Fibroblast of lung (primary cell): ENCODE results near the gene COL18A1. TPM values are rescaled to one million over a fixed set of nuclear protein-coding genes. Genes with fewer than 3 reads are reported as not detected.

Source experiments
- DNase-seq, 2 donors: peaks; one replicate each; pipeline versions ENCODE4 v3.0.0 to v3.0.0-alpha.2; 2010; ENCODE audit warnings: low read depth in 2 of 2
- H2AFZ ChIP-seq: 2 replicates; pipeline ENCODE4 v1.5.1; 2012; ENCODE audit warnings: low read length, control low read depth, inconsistent platforms
- H3K27ac ChIP-seq: 2 replicates; pipeline ENCODE4 v1.5.1; 2011; ENCODE audit warnings: low read length, control low read depth; ENCODE audit not compliant: insufficient read depth
- H3K27me3 ChIP-seq: 2 replicates; pipeline ENCODE4 v1.5.1; 2011; ENCODE audit warnings: mild to moderate bottlenecking, low read length; ENCODE audit not compliant: control insufficient read depth, insufficient read depth
- H3K36me3 ChIP-seq: 2 replicates; pipeline ENCODE4 v1.5.1; 2011; ENCODE audit warnings: low read length; ENCODE audit not compliant: control insufficient read depth, insufficient read depth
- H3K4me1 ChIP-seq: 2 replicates; pipeline ENCODE4 v1.5.1; 2011; ENCODE audit warnings: low read length; ENCODE audit not compliant: control insufficient read depth, insufficient read depth; ENCODE audit errors: extremely low read depth
- H3K4me2 ChIP-seq: 2 replicates; pipeline ENCODE4 v1.5.1; 2011; ENCODE audit warnings: low read length, control low read depth; ENCODE audit not compliant: insufficient read depth; ENCODE audit errors: extremely low read depth
- H3K4me3 ChIP-seq, 4 experiments: fragments of 200-600 bp in 1 of 4; sonication (generic) in 1 of 4; replicated peaks in 1 of 4; 2 replicates each; pipeline ENCODE4 v1.5.1; 2011 to 2016; ENCODE audit warnings: low read length in 4 of 4, low read depth in 3 of 4, mild to moderate bottlenecking in 3 of 4, control low read depth in 2 of 4, inconsistent platforms in 1 of 4, mixed read lengths in 1 of 4; ENCODE audit not compliant: insufficient read depth in 1 of 4; ENCODE audit errors: control extremely low read depth in 1 of 4
- H3K79me2 ChIP-seq: 2 replicates; pipeline ENCODE4 v1.5.1; 2012; ENCODE audit warnings: mild to moderate bottlenecking, low read length, inconsistent platforms; ENCODE audit not compliant: control insufficient read depth, insufficient read depth
- H3K9ac ChIP-seq: 2 replicates; pipeline ENCODE4 v1.5.1; 2011; ENCODE audit warnings: mild to moderate bottlenecking, low read length, control low read depth; ENCODE audit not compliant: insufficient read depth
- H3K9me3 ChIP-seq: 2 replicates; pipeline ENCODE4 v1.5.1; 2012; ENCODE audit warnings: low read depth, low read length; ENCODE audit not compliant: control insufficient read depth, insufficient read depth
- H4K20me1 ChIP-seq: 2 replicates; pipeline ENCODE4 v1.5.1; 2011; ENCODE audit warnings: low read length; ENCODE audit not compliant: control insufficient read depth, insufficient read depth; ENCODE audit errors: extremely low read depth
- EZH2 ChIP-seq: IDR thresholded peaks from 2 replicates; pipeline ENCODE4 v1.5.1; 2012; ENCODE audit warnings: low read length, control low read depth, mild to moderate bottlenecking; ENCODE audit errors: missing control alignments
- polyA plus RNA-seq, 2 donors: library from polyadenylated mRNA; depleted of rRNA in 1 of 2; stranded (reverse) in 1 of 2; unstranded in 1 of 2; fragments of >200 nt; gene quantifications; 2 replicates each; pipeline ENCODE4 v1.2.1, GENCODE V29; 2011 to 2012; ENCODE audit warnings: missing spikeins in 1 of 2
- total RNA-seq: library from RNA; depleted of rRNA; stranded (reverse); fragments of >200 nt; gene quantifications from 2 replicates; pipeline ENCODE4 v1.2.1, GENCODE V29; 2014
- TF ChIP-seq, protein P1 (sequence below), 2 donors: IDR thresholded peaks in 1 of 2; conservative IDR thresholded peaks in 1 of 2; 1 replicate in 1 of 2; 2 replicates in 1 of 2; pipeline ENCODE4 v1.5.1; 2011 to 2012; ENCODE audit warnings: low read length in 2 of 2, control low read depth in 1 of 2, inconsistent platforms in 1 of 2, low read depth in 1 of 2, mild to moderate bottlenecking in 1 of 2

Gene COL18A1
- total and polyA plus RNA-seq, 2 donors (not counting 1 experiment from before 2014, with no cell fraction given): 24.3 to 38.8 TPM

DNA sequence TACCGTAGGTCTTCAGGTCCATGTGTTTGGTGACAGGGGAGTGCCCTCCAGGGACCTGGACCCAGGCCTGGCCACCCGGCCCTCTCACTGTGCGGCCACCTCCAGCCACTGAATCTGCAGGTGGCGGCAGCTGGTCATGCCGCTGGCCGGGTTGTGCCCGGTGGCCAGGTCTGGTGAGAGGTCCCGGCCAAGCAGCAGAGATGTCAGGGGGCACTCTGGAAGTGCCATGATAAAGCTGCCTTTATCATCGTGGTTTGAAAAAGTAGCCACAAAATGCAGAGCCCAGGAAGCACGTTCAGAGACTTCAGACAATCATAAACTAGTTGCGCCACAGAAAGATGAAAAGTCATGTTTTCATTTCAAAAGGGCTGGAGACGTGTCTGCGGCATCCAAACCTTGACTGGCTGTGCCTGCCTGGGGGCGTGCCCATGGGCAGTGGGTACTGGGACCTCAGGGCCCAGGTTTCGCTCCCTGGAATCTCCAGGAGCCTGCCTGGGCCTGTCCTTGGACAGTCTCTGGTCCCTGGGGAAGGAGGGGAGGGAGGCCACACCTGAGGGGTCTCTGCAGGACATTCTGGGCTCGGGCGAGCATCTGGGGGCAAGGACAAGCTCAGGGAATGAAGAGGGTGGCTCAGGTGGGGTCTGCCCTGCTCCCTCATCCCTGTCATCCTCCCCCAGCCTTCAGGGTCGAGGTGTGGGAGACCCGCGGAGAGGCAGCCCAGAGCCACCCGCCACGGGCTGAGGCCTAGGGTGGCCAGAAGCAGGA, 44.9 kb downstream of the COL18A1 start:
- no peaks in the 10 kb centered on the region for H3K79me2 ChIP-seq

DNA sequence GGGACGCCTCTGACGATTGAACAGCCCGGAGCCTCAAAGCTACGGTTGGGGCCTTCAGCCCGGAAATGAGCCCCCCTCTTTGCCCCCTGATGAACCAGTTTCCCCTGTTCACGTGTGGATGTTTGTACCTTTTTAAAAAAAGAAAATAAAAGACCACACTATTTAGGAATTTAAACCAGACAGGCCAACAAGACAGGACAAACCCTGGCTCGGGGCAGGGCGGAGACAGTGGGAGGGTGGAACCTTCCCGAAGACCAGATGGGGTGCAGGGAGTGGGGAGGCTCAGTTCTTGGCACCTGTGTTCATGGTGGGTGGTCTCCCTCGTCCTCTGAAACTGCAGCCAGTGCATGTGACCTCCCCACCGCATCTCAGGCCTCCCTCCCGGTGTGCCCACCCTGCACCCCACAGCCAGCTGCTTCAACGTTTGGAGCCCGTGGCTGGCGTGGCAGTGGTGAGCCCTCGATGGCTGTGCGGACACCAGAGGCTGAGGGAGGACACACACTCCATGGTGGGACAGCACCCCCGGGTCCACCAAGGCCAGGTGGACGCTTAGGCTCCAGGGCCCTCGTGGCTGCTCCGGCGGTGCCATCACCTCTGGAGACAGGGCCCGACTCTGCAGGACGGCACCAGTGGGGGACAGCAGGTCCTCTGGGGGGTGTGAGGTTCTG, 45.6 kb downstream of the COL18A1 start:
- Histone ChIP-seq H3K4me1 (peaks cover 21% of the 10 kb centered on the region), H3K9ac (no peak overlapping the region), H3K27ac (no peak overlapping the region), H3K36me3 (no peaks in the 10 kb centered on the region), H3K4me2 (no peak overlapping the region), H3K79me2 (no peaks in the 10 kb centered on the region), H4K20me1 (no peaks in the 10 kb centered on the region), H3K4me3 (no peak overlapping the region), H3K9me3 (no peaks in the 10 kb centered on the region), H3K27me3 (no peaks in the 10 kb centered on the region), H2AFZ (no peak overlapping the region)
- no peak for DNase-seq
- TF ChIP-seq EZH2: no peak
- TF ChIP-seq, protein P1, sequence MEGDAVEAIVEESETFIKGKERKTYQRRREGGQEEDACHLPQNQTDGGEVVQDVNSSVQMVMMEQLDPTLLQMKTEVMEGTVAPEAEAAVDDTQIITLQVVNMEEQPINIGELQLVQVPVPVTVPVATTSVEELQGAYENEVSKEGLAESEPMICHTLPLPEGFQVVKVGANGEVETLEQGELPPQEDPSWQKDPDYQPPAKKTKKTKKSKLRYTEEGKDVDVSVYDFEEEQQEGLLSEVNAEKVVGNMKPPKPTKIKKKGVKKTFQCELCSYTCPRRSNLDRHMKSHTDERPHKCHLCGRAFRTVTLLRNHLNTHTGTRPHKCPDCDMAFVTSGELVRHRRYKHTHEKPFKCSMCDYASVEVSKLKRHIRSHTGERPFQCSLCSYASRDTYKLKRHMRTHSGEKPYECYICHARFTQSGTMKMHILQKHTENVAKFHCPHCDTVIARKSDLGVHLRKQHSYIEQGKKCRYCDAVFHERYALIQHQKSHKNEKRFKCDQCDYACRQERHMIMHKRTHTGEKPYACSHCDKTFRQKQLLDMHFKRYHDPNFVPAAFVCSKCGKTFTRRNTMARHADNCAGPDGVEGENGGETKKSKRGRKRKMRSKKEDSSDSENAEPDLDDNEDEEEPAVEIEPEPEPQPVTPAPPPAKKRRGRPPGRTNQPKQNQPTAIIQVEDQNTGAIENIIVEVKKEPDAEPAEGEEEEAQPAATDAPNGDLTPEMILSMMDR (conservative IDR thresholded peaks at IDR 0.05 in 1 of 2, IDR thresholded peaks at IDR 0.05 in 1 of 2; ENCODE audit: low read depth in 1 of 2, low read length in 2 of 2): no peak

More for the DNA sequence above, 44.9 kb downstream of the COL18A1 start:
- no peaks in the 10 kb centered on the region for H4K20me1 ChIP-seq
- TF ChIP-seq, protein P1 (conservative IDR thresholded peaks at IDR 0.05 in 1 of 2, IDR thresholded peaks at IDR 0.05 in 1 of 2; ENCODE audit: low read depth in 1 of 2, low read length in 2 of 2): no peak
- no peak for TF ChIP-seq EZH2
- no peaks in the 10 kb centered on the region for H3K27me3 ChIP-seq
- no peak overlapping the region for H3K27ac ChIP-seq
- H3K4me2 ChIP-seq: no peak overlapping the region
- no peak overlapping the region for H3K9ac ChIP-seq
- no peaks in the 10 kb centered on the region for H3K9me3 ChIP-seq
- no peak for DNase-seq
- H3K4me1 ChIP-seq: peaks cover 14% of the 10 kb centered on the region
- no peaks in the 10 kb centered on the region for H3K36me3 ChIP-seq
- H3K4me3 ChIP-seq: no peak overlapping the region
- H2AFZ ChIP-seq: no peak overlapping the region

DNA sequence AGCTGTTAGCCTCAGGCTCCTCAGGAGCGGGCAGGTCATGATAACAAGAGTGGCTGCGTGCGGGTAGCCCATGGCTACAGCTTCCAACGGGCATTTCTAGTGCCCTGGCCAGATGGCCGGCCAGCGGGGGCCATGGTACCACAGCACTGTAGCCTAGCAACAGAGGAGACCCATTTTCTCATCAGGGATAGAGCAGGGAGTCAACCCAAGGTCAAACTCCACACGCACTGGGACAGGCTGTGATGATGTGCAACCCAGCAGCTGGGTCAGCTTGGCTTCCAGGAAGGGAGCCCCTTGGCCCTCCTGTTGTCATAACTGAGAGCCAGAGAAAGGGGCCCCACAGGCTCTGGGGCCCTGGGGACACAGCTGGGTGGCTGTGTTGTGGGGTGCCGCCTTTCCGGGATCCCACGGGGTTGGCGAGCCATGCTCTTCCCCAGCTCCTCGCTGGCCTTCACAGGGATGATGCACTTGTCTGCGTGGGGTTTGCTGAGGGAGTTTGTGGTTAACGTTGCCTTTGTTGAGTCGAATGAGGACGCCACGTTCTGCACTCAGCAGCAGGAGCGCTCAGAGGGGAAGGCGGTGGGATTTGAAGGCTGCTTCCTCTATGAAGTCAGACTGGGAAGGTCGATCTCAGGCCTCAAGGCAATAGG, 46.3 kb downstream of the COL18A1 start:
- peak; percentile 33 to 43 for DNase-seq
- Histone ChIP-seq H3K9ac (no peak overlapping the region), H3K36me3 (no peaks in the 10 kb centered on the region), H4K20me1 (no peaks in the 10 kb centered on the region), H3K4me2 (no peak overlapping the region), H2AFZ (no peak overlapping the region), H3K9me3 (no peaks in the 10 kb centered on the region), H3K27ac (no peak overlapping the region), H3K27me3 (no peaks in the 10 kb centered on the region), H3K79me2 (no peaks in the 10 kb centered on the region), H3K4me1 (peaks cover 26% of the 10 kb centered on the region), H3K4me3 (no peak overlapping the region)
- TF ChIP-seq, protein P1 (conservative IDR thresholded peaks at IDR 0.05 in 1 of 2, IDR thresholded peaks at IDR 0.05 in 1 of 2; ENCODE audit: low read depth in 1 of 2, low read length in 2 of 2): no peak
- no peak for TF ChIP-seq EZH2
